Kasumi-1 (cell line): Measurements from ENCODE around the gene KRT10.
"Not testable (repeated sequence)": the region's sequence is repeated elsewhere in the genome, so short reads cannot be mapped to it uniquely, and the experiment has no call there.

Experiments used
- DNase-seq, 2 experiments: peaks; one replicate each; lab custom pipeline; 2025; lab: John Stamatoyannopoulos, UW

Gene KRT10

GRCh38 chr17:40822132-40822812, at the start of gene KRT10:
Gene KRT10 (minus strand): TSS chr17:40822614. CDS start chr17:40822585, 29 bp downstream.
- DNase-seq = no peak

- no peak for DNase-seq
These were observed 48.9 kb upstream of the KRT10 start for GRCh38 chr17:40871316-40871715.

GRCh38 chr17:40870136-40870535, 47.7 kb upstream of the KRT10 start:
- DNase-seq = no peak

- DNase-seq = no peak
These were observed 44.4 kb upstream of the KRT10 start, which contains the start of gene KRT12 for GRCh38 chr17:40866838-40867237. Gene KRT12 (minus strand): TSS chr17:40867223. CDS start chr17:40867186, 37 bp downstream.

- DNase-seq = no peak
These were observed 42.4 kb upstream of the KRT10 start for GRCh38 chr17:40864661-40865390.

- no peak for DNase-seq
These were observed 40.7 kb upstream of the KRT10 start for GRCh38 chr17:40862985-40863733.

- no peak for DNase-seq
These were observed 37.1 kb upstream of the KRT10 start for GRCh38 chr17:40859536-40859935.

- DNase-seq = not testable (repeated sequence)
These were observed 36.3 kb upstream of the KRT10 start for GRCh38 chr17:40858667-40859066.

- no peak for DNase-seq
These were observed 35.1 kb upstream of the KRT10 start for GRCh38 chr17:40857535-40857934.

- no peak for DNase-seq
These were observed 31.9 kb upstream of the KRT10 start for GRCh38 chr17:40854175-40854814.

GRCh38 chr17:40852364-40852763, 29.9 kb upstream of the KRT10 start:
- no peak for DNase-seq

- no peak for DNase-seq
These were observed 28.0 kb upstream of the KRT10 start for GRCh38 chr17:40850293-40850972.

- DNase-seq = no peak
These were observed 27.3 kb upstream of the KRT10 start for GRCh38 chr17:40849723-40850122.

- no peak for DNase-seq
These were observed 26.3 kb upstream of the KRT10 start for GRCh38 chr17:40848583-40849235.

- DNase-seq = no peak
These were observed 24.2 kb upstream of the KRT10 start for GRCh38 chr17:40846515-40847144.

- no peak for DNase-seq
These were observed 22.3 kb upstream of the KRT10 start for GRCh38 chr17:40844671-40845107.

- DNase-seq = no peak
These were observed 20.8 kb upstream of the KRT10 start for GRCh38 chr17:40843242-40843641.

- no peak for DNase-seq
These were observed 18.8 kb upstream of the KRT10 start for GRCh38 chr17:40841246-40841645.

- DNase-seq = no peak
These were observed 16.8 kb upstream of the KRT10 start for GRCh38 chr17:40839194-40839593.

- DNase-seq = no peak
These were observed 13.6 kb upstream of the KRT10 start for GRCh38 chr17:40836020-40836419.

- no peak for DNase-seq
These were observed 11.5 kb upstream of the KRT10 start for GRCh38 chr17:40833882-40834281.
